Measurements from ENCODE around the gene ERMARD.

- TF ChIP-seq CTCF (IDR thresholded peaks at IDR 0.05; ENCODE audit: extremely low read depth in 1 of 2, insufficient read depth in 1 of 2, low read depth in 1 of 2, low read length in 2 of 2) (no peak), MAX (IDR thresholded peaks at IDR 0.05; ENCODE audit: insufficient read depth, insufficient read length) (peak; percentile 29)
These were observed 26.0 kb upstream of the ERMARD start for GRCh38 chr6:169725125-169726048.

Measured in endothelial cell of umbilical vein (primary cell).